HG03432 (cell line): Measurements from ENCODE around the gene QKI.
"Not testable (repeated sequence)": the region's sequence is repeated elsewhere in the genome, so short reads cannot be mapped to it uniquely, and the experiment has no call there.

ENCODE experiments used
- ATAC-seq: cut with Tn5 transposase; IDR thresholded peaks from one replicate; pipeline ENCODE4 v1.9.1; 2021; ENCODE audit warnings: mild to moderate bottlenecking, moderate library complexity; ENCODE audit not compliant: unreplicated experiment

QKI gene

DNA sequence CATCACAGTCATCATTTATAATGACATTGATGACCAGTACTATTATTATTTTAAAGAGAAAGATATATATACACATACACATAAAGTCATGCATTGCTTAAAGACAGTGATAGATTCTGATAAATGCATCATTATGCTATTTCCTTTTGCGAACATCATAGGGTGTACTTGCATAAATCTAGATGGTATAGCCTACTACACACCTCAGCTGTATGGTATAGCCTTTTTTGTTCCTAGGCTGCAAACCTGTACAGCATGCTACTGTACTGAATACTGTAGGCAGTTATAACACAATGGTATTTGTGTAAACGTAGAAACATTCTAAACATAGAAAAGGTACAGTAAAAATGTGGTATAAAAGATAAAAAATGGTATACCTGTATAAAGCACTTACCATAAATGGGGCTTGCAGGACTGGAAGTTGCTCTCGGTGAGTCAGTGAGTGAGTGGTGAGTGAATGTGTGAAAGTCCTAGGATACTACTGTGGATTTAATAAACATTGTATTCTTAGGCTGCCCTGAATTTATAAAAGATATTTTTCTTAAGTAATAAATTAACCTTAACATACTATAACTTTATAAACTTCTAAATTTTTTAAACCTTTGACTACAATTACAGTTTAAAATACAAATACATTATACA is 23.9 kb downstream of the QKI start:
- ATAC-seq: no peak

DNA sequence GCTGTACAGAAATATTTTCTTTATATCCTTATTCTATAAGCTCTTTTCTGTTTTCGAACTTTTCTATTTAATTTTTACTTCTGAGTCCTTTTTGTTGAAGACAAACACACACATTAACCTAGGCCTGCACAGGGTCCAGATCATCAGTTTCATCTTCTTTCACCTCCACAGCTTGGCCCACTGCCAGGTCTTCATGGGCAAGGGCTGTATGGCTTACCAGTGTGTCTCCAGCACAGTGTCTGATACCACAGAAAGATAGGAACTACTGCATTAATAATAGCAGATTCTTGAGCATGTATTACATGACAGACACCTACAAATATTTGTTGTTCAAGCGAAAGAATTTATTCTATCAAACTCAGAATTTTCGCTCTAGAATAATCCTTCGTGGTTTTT is 24.4 kb downstream of the QKI start:
- ATAC-seq: no peak

- not testable (repeated sequence) for ATAC-seq
Measured at GRCh38 chr6:163439390-163439789, 24.9 kb downstream of the QKI start.

- ATAC-seq: no peak
Measured at GRCh38 chr6:163439997-163440396, 25.5 kb downstream of the QKI start.

DNA sequence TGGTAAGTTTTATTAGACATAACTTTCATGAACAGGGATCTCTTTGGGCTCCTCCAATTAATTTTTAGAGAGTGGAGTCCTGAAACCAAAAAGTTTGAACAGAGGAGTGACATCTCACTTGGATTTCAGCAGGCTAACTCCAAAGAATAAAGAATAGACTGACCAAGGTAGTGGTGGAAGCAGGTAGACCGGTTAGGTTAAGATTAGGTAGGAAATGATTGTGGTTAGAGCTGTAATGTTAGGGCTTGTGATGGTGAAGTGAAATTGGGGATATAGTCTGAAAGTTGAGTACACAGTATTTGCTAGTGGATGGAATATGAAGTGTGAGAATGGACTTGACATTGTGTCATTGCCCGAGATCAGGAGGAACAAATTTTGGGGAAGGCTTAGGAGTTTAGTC is 27.8 kb downstream of the QKI start:
- no peak for ATAC-seq

DNA sequence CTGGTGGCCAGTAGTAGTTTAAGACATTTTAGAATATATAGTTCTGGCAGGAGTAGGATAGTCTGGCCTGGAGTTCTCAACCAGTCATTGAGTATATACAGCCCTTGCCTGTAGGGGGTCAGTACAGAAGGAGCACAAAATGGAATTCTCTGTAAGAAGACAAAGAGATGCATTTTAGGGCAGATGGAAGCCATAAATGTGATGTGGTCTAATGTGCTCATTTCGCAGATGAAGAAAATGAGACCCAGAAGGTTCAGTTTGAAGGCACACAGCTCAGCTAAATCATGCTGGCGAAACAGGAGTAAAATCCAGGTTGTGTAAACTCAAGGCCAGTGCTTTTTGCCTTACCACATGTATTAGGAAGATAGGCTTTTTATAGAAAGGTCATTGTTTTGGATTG is 29.6 kb downstream of the QKI start:
- ATAC-seq: no peak

- ATAC-seq: no peak
Measured at GRCh38 chr6:163446549-163446948, 32.0 kb downstream of the QKI start.

DNA sequence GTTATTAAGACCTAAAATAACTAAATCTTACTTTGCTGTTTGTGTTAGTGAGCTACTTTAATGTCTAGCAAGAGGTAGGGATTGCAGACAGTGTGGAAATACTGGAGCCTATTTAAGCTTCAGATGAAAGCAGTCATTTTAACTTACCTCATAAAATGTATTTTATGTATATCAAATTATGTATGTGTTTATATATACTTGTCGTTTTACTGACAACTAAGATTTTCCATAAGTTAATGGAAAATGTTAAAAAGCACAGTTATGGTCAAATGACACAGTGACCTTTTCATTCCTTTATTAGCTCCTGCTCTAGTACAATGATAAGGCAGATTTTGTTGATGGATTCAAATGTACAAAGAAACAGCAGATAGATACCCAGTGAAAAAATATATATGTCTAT is 34.6 kb downstream of the QKI start:
- ATAC-seq: no peak

DNA sequence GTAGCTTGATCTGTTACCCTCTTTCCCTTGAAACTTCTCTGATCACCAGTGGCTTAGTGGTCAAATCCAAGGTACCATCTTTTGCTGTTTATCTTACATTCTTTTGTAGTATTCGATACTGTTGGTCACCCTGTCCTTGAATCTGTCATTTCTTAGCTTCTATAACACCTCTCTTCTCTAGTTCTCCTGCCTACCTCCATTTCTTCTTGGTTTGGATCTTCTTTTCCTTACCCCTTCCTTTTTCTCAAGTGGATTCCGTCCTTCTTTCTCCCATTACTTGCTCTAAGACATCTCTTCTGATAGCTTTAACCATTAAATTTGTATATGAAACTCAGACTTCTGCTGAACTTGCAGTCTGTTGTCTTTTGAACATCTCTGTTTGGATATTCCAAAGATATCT is 39.9 kb downstream of the QKI start:
- no peak for ATAC-seq

DNA sequence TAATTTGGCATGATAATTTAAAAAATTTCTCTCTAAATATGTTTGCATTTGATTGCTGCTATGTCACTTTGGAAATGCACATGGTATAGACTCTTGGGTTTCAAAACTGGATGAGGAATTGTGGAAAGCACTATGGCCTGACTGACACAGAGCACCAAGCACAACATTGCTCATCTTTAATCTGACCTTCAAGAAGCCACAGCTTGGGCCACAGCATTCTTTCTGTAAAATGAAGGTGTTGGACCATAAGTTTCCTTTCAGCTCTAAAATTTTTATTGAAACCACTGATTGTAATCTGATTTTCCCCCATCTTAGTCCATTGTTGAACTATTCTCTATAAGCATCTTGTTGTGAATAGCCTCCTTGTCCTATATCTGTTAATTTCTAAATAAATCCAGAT is 41.0 kb downstream of the QKI start:
- ATAC-seq: no peak

DNA sequence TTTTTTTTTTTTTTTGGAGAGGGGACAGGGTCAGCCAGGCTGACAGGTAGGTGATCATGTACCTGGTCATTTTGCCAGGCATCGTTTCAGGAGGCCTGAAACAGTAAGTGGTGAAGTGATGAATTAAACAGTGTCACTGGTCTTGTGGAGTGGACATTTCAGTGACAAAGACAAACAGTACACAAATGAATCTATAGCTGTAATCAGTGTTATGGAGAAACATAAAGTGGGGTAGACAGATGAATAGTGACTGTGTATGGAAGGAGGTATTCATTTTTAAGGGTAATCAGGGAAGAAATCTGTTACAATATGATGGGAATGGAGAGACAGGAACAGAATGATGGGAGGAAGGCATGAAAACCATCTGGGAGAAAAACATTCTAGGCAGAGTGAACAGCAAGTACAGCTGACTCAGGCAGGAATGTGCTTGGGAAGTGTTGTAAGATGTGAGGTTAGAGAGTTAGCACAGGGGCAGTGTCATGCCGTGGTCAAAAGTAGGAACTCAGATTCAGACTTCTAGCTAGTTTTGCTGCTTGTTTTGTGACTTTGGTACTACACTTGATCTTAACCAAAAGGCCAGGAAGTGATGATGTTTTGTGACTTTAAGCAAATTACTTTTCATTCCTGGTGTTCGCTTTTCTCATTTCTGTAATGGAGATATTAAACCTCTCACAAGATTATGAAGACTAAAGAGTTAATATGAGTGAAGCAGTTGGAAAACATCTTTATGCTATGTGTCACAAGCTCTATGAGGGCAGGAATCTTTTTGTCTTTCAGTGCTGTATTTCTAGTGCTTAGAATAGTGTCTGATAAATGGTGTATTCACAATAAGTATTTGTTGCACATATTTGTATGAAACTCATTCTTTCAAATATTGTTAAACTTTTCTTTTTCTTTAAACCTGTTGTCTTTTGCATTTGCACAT is 43.4 kb downstream of the QKI start:
- no peak for ATAC-seq

- ATAC-seq: no peak
Measured at GRCh38 chr6:163459007-163459406, 44.5 kb downstream of the QKI start.

DNA sequence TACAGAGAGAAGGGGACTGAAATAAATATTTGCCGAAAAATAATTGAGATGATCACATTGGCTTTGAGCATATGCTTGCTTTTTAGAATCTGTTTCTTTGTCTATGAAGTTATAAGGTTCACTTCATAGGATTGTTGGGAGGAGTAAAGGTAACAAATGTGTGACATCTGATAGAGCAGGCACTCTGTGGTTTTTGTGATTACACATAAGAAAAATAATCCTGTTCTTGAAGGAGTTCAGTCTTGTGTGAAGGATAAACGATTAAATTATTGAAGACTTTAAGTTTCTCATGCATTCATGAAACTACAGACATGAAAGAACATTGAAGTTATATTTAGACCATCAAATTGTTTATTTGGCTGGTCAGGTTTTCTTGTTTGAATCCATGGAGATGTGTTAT is 45.0 kb downstream of the QKI start:
- no peak for ATAC-seq

DNA sequence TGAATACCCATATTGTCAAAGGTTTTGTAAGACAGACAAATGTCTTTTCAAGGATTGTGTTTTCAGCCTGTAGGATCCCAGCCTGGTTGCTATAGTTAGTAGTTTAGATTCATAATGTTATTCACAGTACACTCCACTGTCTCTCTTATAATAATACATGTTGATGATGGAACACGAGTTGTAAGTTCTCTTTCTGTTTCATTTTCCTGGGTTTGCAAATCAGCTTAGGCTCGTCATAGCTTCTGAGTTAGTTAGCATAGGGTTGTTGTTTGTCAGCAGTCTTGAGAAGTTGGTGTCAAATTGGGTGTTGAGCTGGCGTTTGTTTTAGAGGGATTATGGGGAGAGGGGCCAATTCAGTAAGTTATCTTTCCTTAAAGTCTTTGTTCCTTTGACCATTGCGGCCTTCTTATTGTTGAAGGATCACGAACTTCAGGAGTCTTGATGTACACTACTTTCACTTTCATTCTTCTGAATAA is 45.8 kb downstream of the QKI start:
- ATAC-seq: peak; percentile 90

DNA sequence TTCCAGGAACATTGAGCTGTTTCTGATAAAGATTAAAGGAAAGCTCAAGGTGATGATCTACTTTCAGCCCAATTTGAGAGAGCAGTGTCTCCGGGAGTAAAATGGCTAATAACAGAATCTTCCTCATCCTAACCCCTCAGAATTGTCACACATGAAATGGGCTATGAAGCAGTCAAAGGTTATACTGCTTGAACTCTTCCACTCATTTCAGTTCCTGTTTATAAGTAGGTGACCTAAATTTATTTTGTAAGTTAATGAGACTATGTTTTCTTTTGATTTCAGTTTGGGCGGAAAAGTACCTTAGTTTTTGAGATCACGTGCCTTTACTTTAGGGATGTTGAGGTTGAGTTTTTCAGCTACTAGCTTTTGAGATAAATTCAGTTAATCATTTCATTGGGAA is 47.2 kb downstream of the QKI start:
- peak; percentile 23 for ATAC-seq

DNA sequence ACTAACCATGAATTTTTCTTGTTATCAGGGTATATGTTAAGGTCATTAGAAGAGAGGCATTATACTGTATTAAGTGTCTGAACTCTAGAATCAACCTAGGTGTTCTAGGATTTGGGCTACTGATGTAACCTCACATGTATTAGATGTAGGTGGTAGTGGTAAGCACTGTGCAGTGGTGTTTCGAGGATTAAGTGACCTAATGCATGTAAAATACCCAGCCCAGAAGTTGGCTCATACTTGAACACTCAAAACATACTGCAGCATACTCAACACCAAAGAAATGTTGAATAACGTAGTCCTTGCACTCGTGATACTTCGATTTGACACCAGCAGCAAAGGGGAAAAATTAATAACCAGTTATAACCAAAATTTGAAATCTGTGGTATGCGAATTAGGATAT is 48.7 kb downstream of the QKI start:
- no peak for ATAC-seq

GRCh38 chr6:163463795-163464194 is 49.3 kb downstream of the QKI start:
- no peak for ATAC-seq

- no peak for ATAC-seq
Measured at GRCh38 chr6:163466839-163467390, 52.4 kb downstream of the QKI start.

DNA sequence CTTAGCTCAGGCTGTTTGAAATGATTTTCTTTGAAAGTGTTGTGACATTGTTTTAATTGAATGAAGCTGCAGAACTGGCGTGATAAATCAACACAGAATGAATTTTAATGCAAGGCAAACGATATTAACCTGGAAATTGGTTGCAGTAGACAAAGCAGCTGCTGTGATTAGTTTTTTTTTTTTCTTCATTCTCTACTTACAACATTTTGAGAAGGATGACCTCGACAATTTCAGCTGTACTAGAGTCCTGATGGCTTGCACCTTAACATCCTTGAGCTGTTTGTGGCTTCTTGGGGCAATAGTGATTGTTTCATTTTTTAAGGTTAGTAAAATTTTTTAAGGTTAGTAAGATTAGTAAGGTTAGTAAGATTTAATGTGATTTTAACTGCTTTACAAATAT is 54.2 kb downstream of the QKI start:
- ATAC-seq: no peak

- no peak for ATAC-seq
Measured at GRCh38 chr6:163469459-163469985, 55.0 kb downstream of the QKI start.

DNA sequence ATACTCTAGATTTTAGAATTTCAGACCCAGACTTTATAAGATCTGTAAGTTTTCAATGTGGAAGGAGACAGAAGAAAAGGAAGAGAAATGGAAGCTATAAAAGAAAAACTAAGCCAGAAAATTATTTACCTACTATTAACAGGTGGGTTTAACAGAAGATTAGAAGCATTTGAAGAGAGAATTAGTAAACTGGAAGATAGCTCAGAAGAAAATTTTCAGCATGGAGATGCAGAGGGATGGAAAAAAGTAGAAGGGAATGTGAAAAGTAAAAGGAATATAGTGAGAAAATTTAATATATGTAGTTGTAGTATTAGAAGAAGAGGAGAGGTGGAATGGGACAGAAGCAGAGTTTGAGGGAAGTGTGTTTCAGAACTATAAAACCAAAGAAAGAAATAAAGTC is 56.1 kb downstream of the QKI start:
- ATAC-seq: no peak

- no peak for ATAC-seq
Measured at GRCh38 chr6:163474581-163474980, 60.1 kb downstream of the QKI start.
